ENCODE measurements around the gene SWI5. TPM values are rescaled to one million over a fixed set of nuclear protein-coding genes. Genes with fewer than 3 reads are reported as not detected.

The SWI5 gene
- total and polyA plus RNA-seq, 2 experiments from 2014 or later = 26.6 to 42.5 TPM

DNA sequence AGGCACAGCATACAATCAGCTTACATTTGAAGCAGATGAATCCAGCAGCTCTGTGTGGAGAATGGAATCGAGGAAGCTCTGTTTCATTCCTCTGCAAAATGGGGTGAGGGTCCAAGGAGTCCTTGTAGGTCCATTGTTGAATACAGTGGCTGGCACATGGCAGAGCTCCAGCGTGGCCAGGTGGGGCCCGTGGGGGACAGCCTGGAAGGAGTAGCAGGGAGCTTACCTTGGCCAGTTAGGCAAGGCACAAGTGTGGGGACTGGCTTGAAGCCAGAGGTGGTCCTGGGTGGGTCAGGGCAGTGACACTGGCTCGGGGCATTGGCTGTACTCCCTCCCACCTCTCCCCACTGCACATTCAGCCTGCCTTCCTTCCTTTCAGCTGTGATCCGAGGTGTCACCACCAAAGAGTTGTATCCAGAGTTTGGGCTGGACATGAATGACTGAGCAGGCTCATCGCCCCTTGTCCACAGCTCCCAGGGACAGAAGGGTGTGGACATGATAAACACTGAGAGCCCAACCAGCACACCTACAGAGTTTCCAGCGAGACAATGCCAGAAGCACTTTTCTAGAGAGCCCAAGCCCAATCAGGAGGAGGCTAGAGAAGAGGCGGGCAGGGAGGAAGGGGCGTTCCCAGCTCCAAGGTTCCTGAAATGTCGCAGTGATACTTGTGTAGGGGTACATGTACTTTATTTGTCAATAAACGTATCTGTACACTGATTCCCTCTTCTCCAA, 12.4 kb downstream of the SWI5 start (continued):
- TF ChIP-seq CTCF (conservative IDR thresholded peaks at IDR 0.05; ENCODE audit: low read depth in 2 of 2) (no peak), STAT1 (IDR thresholded peaks at IDR 0.05; ENCODE audit: unreplicated experiment) (no peak), POLR2AphosphoS5 (IDR thresholded peaks at IDR 0.05; ENCODE audit: low read depth) (no peak), EZH2 (IDR thresholded peaks at IDR 0.05; ENCODE audit: low read depth, unreplicated experiment) (no peak), ZNF114 (CRISPR knock-in tag; IDR thresholded peaks at IDR 0.05) (no peak), NANOG (IDR thresholded peaks at IDR 0.05; ENCODE audit: borderline replicate concordance) (no peak)

GRCh38 chr9:128292009-128292408, 15.9 kb downstream of the SWI5 start:
- H3K36me3 ChIP-seq (ENCODE audit: insufficient read depth) = no peaks in the 10 kb centered on the region
- no peaks in the 10 kb centered on the region for H3K27me3 ChIP-seq (ENCODE audit: insufficient read depth)
- peaks cover 4% of the 10 kb centered on the region for H3K27me3 Mint-ChIP-seq (ENCODE audit: insufficient read depth, low read depth, poor library complexity)
- H4K20me1 ChIP-seq (replicated peaks; ENCODE audit: insufficient read depth) = no peaks in the 10 kb centered on the region
- H3K4me3 ChIP-seq = no peak overlapping the region
- H3K27ac Mint-ChIP-seq = no peak overlapping the region
- no peaks in the 10 kb centered on the region; the same call in 2 of the 3 replicates for H3K9me3 Mint-ChIP-seq
- H3K4me1 ChIP-seq (ENCODE audit: insufficient read depth) = no peaks in the 10 kb centered on the region
- ATAC-seq (no peak), DNase-seq (ENCODE audit: low spot score) (no peak)
- H3K4me3 Mint-ChIP-seq = no peak overlapping the region
- H3K27ac ChIP-seq (ENCODE audit: low read depth) = no peak overlapping the region
- 0 out of 2 replicates have a peak, but pooled peaks cover 2% of the 10 kb centered on the region for H3F3A ChIP-seq (replicated peaks; ENCODE audit: low read depth)
- H3K4me2 ChIP-seq = no peak overlapping the region
- no peak overlapping the region for H2AFZ ChIP-seq
- no peaks in the 10 kb centered on the region for H3K79me2 ChIP-seq (replicated peaks; ENCODE audit: insufficient read depth)
- peaks cover 12% of the 10 kb centered on the region for H3K36me3 Mint-ChIP-seq (ENCODE audit: low read depth)
- peaks cover 3% of the 10 kb centered on the region; the same call in 2 of the 3 replicates for H3K4me1 Mint-ChIP-seq
- no peaks in the 10 kb centered on the region for H3K9me2 ChIP-seq (ENCODE audit: insufficient read depth)
- TF ChIP-seq REST (IDR thresholded peaks at IDR 0.05; ENCODE audit: unreplicated experiment) = no peak
- TF ChIP-seq EZH2 (IDR thresholded peaks at IDR 0.05; ENCODE audit: low read depth, unreplicated experiment) = no peak
- TF ChIP-seq JUNB (IDR thresholded peaks at IDR 0.05; ENCODE audit: unreplicated experiment) = no peak
- no peak for TF ChIP-seq STAT1 (IDR thresholded peaks at IDR 0.05; ENCODE audit: unreplicated experiment)
- no peak for TF ChIP-seq NANOG (IDR thresholded peaks at IDR 0.05; ENCODE audit: borderline replicate concordance)
- no peak for TF ChIP-seq ZNF114 (CRISPR knock-in tag; IDR thresholded peaks at IDR 0.05)
- no peak for TF ChIP-seq POLR2AphosphoS5 (IDR thresholded peaks at IDR 0.05; ENCODE audit: low read depth)
- no peak for TF ChIP-seq CREB1 (CRISPR knock-in tag; IDR thresholded peaks at IDR 0.05; ENCODE audit: low read depth)
- TF ChIP-seq ZNF462 (CRISPR knock-in tag; IDR thresholded peaks at IDR 0.05) = no peak
- no peak for TF ChIP-seq EZH2phosphoT487 (IDR thresholded peaks at IDR 0.05; ENCODE audit: unreplicated experiment)
